Measurements from ENCODE around the gene CD1C. TPM values are rescaled to one million over a fixed set of nuclear protein-coding genes. Genes with fewer than 3 reads are reported as not detected.

Gene CD1C
- total and polyA plus RNA-seq, 2 of the 8 experiments (the other 6 are each of a cell fraction or from before 2014, with no cell fraction given), result 0.06 to 0.35 TPM

- Histone ChIP-seq H3K9ac (replicated peaks in 1 of 4; ENCODE audit: extremely low read depth in 1 of 4, low read depth in 3 of 4, low read length in 3 of 4) (no peak overlapping the region), H3K23me2 (ENCODE audit: low read depth, low read length) (no peaks in the 10 kb centered on the region), H3K4ac (replicated peaks; ENCODE audit: insufficient read length, low read depth, low read length) (no peak overlapping the region), H3K36me3 (ENCODE audit: control insufficient read depth in 2 of 4, insufficient read depth in 4 of 4, low read length in 3 of 4) (no peaks in the 10 kb centered on the region), H3K79me2 (ENCODE audit: control insufficient read depth in 1 of 2, insufficient read depth in 2 of 2, low read length in 2 of 2) (no peaks in the 10 kb centered on the region), H3K9me3 (ENCODE audit: insufficient read depth in 2 of 2, low read depth in 1 of 2, low read length in 1 of 2) (no peaks in the 10 kb centered on the region), H4K91ac (replicated peaks; ENCODE audit: insufficient read length, low read length) (no peak overlapping the region), H3K27ac (ENCODE audit: low read depth, low read length) (no peak overlapping the region), H3K18ac (ENCODE audit: extremely low read depth, low read length) (no peak overlapping the region), H2BK120ac (replicated peaks; ENCODE audit: low read depth, low read length) (no peak overlapping the region), H3K27me3 (replicated peaks in 1 of 4; ENCODE audit: control insufficient read depth in 3 of 4, extremely low read depth in 1 of 4, insufficient read depth in 3 of 4, low read length in 3 of 4) (no peaks in the 10 kb centered on the region), H4K5ac (ENCODE audit: insufficient read length, low read depth, low read length) (no peak overlapping the region), H2BK5ac (ENCODE audit: low read depth, low read length) (no peak overlapping the region), H3K4me1 (replicated peaks in 1 of 4; ENCODE audit: control insufficient read depth in 3 of 4, insufficient read depth in 4 of 4, low read length in 3 of 4) (peaks cover 0 to 5% (median 0%) of the 10 kb centered on the region in 4 experiments; a peak in 1 of 7 replicates), H2BK20ac (ENCODE audit: low read length) (no peak overlapping the region), H2BK15ac (ENCODE audit: low read length) (no peak overlapping the region), H3K23ac (ENCODE audit: insufficient read length) (no peak overlapping the region), H3K4me2 (ENCODE audit: insufficient read depth in 1 of 2, low read depth in 2 of 2, low read length in 2 of 2) (no peak overlapping the region), H4K8ac (ENCODE audit: extremely low read depth, insufficient read depth, low read length) (no peak overlapping the region), H2BK12ac (ENCODE audit: low read depth, low read length) (no peak overlapping the region), H3K4me3 (ENCODE audit: extremely low read depth in 1 of 4, insufficient read depth in 2 of 4, low read depth in 3 of 4, low read length in 4 of 4) (no peak overlapping the region), H3K56ac (replicated peaks; ENCODE audit: insufficient read length, low read depth, low read length) (no peak overlapping the region), H3K79me1 (ENCODE audit: low read depth, low read length) (no peaks in the 10 kb centered on the region), H4K20me1 (replicated peaks in 1 of 2; ENCODE audit: control insufficient read depth in 1 of 2, insufficient read depth in 2 of 2, low read length in 2 of 2) (no peaks in the 10 kb centered on the region), H2AK5ac (ENCODE audit: low read depth, low read length) (no peak overlapping the region), H3K14ac (ENCODE audit: insufficient read length) (no peak overlapping the region), H2AFZ (ENCODE audit: low read length) (no peak overlapping the region)
- POLR2A ChIA-PET (ENCODE audit: partially characterized antibody), result no interaction called here
- DNase-seq (ENCODE audit: low read depth in 1 of 2, low spot score in 2 of 2) (no peak), FAIRE-seq (no peak)
- 75% methylated on average over 1 of the region's 1 CpG; no CpG with 5 or more reads in 1 of the 2 experiments for WGBS, 2 experiments (ENCODE audit: extremely low coverage in 1 of 2, insufficient coverage in 1 of 2, insufficient read length in 1 of 2, insufficient replicate concordance in 2 of 2, low coverage in 1 of 2, low lambda C conversion rate in 2 of 2, missing lambda C conversion rate in 1 of 2)
- no peak for TF ChIP-seq RFX5 (IDR thresholded peaks at IDR 0.05; ENCODE audit: borderline replicate concordance, low read depth, low read length)
- no peak for TF ChIP-seq MAX (IDR thresholded peaks at IDR 0.05)
- TF ChIP-seq ATF2 (IDR thresholded peaks at IDR 0.05; ENCODE audit: low read length), result no peak
- TF ChIP-seq CHD2 (IDR thresholded peaks at IDR 0.05; ENCODE audit: low read length), result no peak
- no peak for TF ChIP-seq CBX8 (IDR thresholded peaks at IDR 0.05; ENCODE audit: borderline replicate concordance, low read depth, low read length)
- TF ChIP-seq USF2 (IDR thresholded peaks at IDR 0.05; ENCODE audit: low read length), result no peak
- TF ChIP-seq EZH2 (IDR thresholded peaks at IDR 0.05; ENCODE audit: low read depth, low read length, severe bottlenecking), result no peak
- TF ChIP-seq HDAC6 (IDR thresholded peaks at IDR 0.05; ENCODE audit: low read depth, low read length), result no peak
- CTCF ChIA-PET (ENCODE audit: partially characterized antibody), result interaction anchor here (2.5 kb wide), 1 partner anchor 83 kb away, joined by 5 read pairs; no protein-coding TSS in a partner anchor
These were observed 2.8 kb upstream of the CD1C start for GRCh38 chr1:158286941-158287346.
